ENCODE results near the gene TTK. TPM values are rescaled to one million over a fixed set of nuclear protein-coding genes. Genes with fewer than 3 reads are reported as not detected.

Gene TTK
- total RNA-seq, 1 donor from 2014 or later, result 0.55 TPM

DNA sequence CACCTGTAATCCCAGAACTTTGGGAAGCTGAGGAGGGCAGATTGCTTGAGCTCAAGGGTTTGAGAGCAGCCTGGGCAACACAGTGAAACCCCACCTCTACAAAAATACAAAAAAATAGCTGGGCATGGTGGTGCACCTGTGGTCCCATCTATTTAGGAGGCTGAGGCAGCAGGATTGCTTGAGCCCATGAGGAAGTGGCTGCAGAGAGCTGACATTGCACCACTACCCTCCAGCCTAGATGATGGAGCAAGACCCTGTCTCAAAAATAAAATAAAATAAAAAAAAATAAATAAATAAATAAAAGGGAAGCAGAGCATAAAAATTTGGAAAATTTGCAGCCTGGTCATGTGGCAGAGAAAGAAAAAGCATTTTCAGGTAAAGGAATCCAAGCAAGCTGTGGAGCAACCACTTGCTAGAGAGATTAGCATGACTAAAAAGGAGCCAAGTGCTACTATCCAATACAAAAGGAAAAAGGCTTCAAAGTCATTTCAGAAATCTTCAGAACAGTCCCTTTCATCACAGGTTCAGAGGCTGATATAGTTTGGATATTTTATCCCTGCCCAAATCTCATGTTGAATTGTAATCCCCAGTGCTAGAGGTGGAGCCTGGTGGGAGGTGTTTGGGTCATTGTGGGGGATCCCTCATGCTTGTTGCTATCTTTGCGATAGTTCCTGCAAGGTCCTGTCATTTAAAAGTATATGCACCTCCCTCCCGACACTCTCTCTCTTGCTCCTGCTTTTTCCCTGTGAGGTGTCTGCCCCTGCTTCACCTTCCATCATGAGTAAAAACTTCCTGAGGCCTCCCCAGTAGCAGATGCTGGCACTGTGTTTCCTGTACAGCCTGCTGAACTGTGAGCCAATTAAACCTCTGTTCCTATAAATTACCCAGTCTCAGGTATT lies 11.2 kb upstream of the TTK start:
- Histone ChIP-seq H3K9me3 (no peaks in the 10 kb centered on the region), H3K27ac (no peak overlapping the region), H3K4me1 (no peaks in the 10 kb centered on the region), H3K4me3 (no peak overlapping the region), H3K27me3 (no peaks in the 10 kb centered on the region), H3K36me3 (no peaks in the 10 kb centered on the region)
- intact Hi-C loops (cut with DNase I), result no loop called here
- ATAC-seq (no peak), DNase-seq (no peak)
- TF ChIP-seq, protein P1, sequence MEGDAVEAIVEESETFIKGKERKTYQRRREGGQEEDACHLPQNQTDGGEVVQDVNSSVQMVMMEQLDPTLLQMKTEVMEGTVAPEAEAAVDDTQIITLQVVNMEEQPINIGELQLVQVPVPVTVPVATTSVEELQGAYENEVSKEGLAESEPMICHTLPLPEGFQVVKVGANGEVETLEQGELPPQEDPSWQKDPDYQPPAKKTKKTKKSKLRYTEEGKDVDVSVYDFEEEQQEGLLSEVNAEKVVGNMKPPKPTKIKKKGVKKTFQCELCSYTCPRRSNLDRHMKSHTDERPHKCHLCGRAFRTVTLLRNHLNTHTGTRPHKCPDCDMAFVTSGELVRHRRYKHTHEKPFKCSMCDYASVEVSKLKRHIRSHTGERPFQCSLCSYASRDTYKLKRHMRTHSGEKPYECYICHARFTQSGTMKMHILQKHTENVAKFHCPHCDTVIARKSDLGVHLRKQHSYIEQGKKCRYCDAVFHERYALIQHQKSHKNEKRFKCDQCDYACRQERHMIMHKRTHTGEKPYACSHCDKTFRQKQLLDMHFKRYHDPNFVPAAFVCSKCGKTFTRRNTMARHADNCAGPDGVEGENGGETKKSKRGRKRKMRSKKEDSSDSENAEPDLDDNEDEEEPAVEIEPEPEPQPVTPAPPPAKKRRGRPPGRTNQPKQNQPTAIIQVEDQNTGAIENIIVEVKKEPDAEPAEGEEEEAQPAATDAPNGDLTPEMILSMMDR (IDR thresholded peaks at IDR 0.05), result no peak

DNA sequence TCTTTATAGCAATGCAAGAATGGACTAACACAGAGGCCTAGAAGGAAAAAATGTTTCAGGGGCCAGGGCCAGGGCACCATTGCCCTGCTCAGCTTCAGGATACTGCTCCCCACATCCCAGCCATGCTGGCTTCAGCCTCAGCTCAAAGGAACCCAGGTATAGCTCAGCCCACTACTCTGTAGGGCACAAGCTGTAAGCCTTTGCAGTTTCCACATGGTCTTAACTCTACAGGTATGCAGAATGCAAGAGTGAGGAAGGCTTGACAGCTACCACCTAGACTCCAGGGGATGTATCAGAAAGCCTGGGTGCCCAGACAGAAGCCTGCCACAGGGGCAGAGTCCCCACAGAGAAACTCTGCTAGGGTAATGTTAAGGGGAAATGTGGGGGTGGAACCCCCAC lies 10.5 kb upstream of the TTK start:
- no peaks in the 10 kb centered on the region for H3K27me3 ChIP-seq
- intact Hi-C loops (cut with DNase I), result no loop called here
- ATAC-seq, result no peak
- DNase-seq, result no peak
- H3K36me3 ChIP-seq, result no peaks in the 10 kb centered on the region
- no peaks in the 10 kb centered on the region for H3K9me3 ChIP-seq
- H3K4me1 ChIP-seq, result no peaks in the 10 kb centered on the region
- no peak overlapping the region for H3K27ac ChIP-seq
- no peak overlapping the region for H3K4me3 ChIP-seq
- TF ChIP-seq, protein P1 (IDR thresholded peaks at IDR 0.05), result no peak

DNA sequence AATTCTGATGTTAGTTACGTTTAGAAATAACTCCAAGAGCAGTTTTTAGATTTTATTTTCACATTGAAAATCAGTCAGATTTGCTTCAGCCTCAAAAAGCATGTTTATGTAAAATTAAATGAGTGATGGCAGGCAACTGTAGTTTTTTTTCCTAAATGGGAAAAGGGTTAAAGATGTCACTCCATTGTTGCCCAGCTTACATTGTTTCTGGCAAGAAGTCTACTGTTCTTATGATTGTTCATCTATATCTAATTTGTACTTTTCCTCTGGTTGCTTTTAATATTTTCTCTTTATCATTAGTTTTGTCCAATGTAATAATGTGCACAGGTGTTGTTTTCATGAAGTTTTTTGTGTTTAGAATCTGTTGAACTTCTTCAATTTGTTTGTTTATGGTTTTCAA lies 6.7 kb upstream of the TTK start:
- no peak for DNase-seq
- Histone ChIP-seq H3K4me1 (no peaks in the 10 kb centered on the region), H3K9me3 (no peaks in the 10 kb centered on the region), H3K36me3 (no peaks in the 10 kb centered on the region), H3K27me3 (no peaks in the 10 kb centered on the region), H3K4me3 (no peak overlapping the region), H3K27ac (no peak overlapping the region)
- TF ChIP-seq, protein P1 (IDR thresholded peaks at IDR 0.05), result no peak
- intact Hi-C loops (cut with DNase I), result no loop called here
- ATAC-seq, result no peak

DNA sequence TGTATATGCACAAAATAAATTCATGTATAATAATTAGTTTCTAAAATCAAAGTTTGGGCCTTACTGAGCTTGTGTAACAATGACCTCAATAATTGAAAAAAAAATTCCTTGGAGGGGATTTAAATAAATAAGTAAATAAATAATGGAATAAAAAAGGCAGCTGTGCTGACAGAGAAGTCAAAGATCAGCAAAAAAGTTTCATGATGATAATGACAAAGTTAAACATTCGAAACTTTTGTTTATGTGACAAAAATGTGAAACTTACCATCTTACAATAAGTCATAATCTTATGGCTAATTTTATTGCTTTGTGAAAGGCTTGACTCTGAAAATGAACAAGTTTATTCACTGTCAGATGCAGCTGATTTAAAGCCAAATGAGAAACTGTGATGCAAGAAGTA lies 3.1 kb upstream of the TTK start:
- no peaks in the 10 kb centered on the region for H3K27me3 ChIP-seq
- H3K27ac ChIP-seq, result no peak overlapping the region
- no peaks in the 10 kb centered on the region for H3K9me3 ChIP-seq
- H3K36me3 ChIP-seq, result no peaks in the 10 kb centered on the region
- TF ChIP-seq, protein P1 (IDR thresholded peaks at IDR 0.05), result no peak
- ATAC-seq (no peak), DNase-seq (no peak)
- intact Hi-C loops (cut with DNase I), result no loop called here
- H3K4me3 ChIP-seq, result no peak overlapping the region
- peaks cover 10% of the 10 kb centered on the region for H3K4me1 ChIP-seq

DNA sequence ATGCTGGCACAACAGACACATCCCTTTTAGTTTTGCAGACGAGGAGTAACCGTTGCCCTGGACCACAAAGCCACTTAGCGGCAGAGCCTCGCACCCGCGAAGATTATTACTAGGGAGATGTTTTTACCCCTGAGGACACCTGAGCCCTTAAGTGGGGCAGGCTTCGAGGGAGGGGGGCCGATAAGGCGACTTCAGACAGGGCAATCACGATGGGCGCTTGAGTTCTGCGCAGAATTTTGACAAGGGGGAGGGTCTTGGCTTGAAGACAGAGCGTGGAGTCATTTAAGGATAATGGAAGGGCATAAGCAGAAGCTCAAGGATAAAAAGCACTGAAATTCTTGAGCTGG lies 650 bp upstream of the TTK start:
- ATAC-seq, result peak; percentile 13
- peaks cover 10% of the 10 kb centered on the region for H3K4me1 ChIP-seq
- H3K27ac ChIP-seq, result peak overlapping the region; percentile 88
- H3K36me3 ChIP-seq, result no peaks in the 10 kb centered on the region
- intact Hi-C loops (cut with DNase I), result no loop called here
- no peaks in the 10 kb centered on the region for H3K27me3 ChIP-seq
- TF ChIP-seq, protein P1 (IDR thresholded peaks at IDR 0.05), result no peak
- peak; percentile 63 for DNase-seq
- no peaks in the 10 kb centered on the region for H3K9me3 ChIP-seq
- peak overlapping the region; percentile 74 for H3K4me3 ChIP-seq
